Loucy (cell line): ENCODE measurements around the gene TSGA10.

Experiments
- EZH2phosphoT487 ChIP-seq: fragments of 200-600 bp; IDR thresholded peaks from 2 replicates; pipeline ENCODE4 v1.6.1; 2018; ENCODE audit warnings: antibody characterized with exemption, mild to moderate bottlenecking, moderate library complexity, borderline replicate concordance
- TF ChIP-seq, protein P1 (sequence below): fragments of 200-600 bp; sonication (generic); conservative IDR thresholded peaks from 2 replicates; pipeline ENCODE4 v1.5.1; 2014; ENCODE audit warnings: mild to moderate bottlenecking, antibody characterized with exemption, low read length

DNA sequence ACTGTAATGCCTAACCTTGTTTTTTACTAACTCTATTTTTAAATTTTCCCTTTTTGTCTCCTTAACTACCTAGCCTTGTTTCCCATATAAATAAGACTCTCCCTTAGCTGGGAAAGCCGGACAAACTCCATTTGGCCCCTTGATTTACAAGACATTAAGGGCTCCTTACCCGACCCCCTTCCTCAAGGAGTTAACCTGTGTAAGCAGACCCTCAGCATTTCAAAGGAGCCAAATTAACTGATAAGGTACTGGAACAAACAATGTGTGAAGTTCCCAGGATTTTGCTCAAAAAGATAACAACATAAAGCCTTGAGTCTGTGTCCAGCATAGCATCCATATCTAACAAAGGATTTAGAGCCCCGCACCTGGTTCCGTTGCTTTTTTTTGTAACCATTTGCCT, 72.9 kb downstream of the TSGA10 start:
- no peak for TF ChIP-seq EZH2phosphoT487
- TF ChIP-seq, protein P1, sequence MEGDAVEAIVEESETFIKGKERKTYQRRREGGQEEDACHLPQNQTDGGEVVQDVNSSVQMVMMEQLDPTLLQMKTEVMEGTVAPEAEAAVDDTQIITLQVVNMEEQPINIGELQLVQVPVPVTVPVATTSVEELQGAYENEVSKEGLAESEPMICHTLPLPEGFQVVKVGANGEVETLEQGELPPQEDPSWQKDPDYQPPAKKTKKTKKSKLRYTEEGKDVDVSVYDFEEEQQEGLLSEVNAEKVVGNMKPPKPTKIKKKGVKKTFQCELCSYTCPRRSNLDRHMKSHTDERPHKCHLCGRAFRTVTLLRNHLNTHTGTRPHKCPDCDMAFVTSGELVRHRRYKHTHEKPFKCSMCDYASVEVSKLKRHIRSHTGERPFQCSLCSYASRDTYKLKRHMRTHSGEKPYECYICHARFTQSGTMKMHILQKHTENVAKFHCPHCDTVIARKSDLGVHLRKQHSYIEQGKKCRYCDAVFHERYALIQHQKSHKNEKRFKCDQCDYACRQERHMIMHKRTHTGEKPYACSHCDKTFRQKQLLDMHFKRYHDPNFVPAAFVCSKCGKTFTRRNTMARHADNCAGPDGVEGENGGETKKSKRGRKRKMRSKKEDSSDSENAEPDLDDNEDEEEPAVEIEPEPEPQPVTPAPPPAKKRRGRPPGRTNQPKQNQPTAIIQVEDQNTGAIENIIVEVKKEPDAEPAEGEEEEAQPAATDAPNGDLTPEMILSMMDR = no peak
